HG02884 (cell line): ENCODE data around the gene LRRC8B.
"Not testable (repeated sequence)": the region's sequence is repeated elsewhere in the genome, so short reads cannot be mapped to it uniquely, and the experiment has no call there.

Experiments used
- ATAC-seq: cut with Tn5 transposase; IDR thresholded peaks from one replicate; pipeline ENCODE4 v1.9.1; 2021; ENCODE audit warnings: mild to moderate bottlenecking, moderate library complexity; ENCODE audit not compliant: unreplicated experiment

LRRC8B gene

GRCh38 chr1:89524369-89525168, at the start of gene LRRC8B:
Gene LRRC8B, plus strand, starts transcription at chr1:89524829. Its CDS starts 57,822 bp downstream, at chr1:89582651.
- peak; percentile 77 for ATAC-seq

DNA sequence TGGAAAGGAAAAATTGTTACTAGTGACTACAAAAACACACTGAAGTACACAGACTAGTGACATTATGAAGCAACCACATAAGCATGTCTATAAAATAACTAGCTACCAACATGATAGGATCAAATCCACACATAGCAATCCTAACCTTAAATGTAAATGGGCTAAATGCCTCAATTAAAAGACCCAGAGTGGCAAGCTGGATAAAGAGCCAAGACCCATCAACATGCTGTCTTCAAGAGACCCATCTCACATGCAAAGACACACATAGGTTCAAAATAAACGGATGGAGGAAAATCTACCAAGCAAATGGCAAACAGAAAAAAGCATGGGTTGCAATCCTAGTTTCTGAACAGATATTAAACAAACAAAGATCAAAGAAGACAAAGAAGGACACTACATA, 49.4 kb upstream of the LRRC8B start:
- ATAC-seq = no peak

GRCh38 chr1:89476072-89476471, 48.6 kb upstream of the LRRC8B start:
- no peak for ATAC-seq

DNA sequence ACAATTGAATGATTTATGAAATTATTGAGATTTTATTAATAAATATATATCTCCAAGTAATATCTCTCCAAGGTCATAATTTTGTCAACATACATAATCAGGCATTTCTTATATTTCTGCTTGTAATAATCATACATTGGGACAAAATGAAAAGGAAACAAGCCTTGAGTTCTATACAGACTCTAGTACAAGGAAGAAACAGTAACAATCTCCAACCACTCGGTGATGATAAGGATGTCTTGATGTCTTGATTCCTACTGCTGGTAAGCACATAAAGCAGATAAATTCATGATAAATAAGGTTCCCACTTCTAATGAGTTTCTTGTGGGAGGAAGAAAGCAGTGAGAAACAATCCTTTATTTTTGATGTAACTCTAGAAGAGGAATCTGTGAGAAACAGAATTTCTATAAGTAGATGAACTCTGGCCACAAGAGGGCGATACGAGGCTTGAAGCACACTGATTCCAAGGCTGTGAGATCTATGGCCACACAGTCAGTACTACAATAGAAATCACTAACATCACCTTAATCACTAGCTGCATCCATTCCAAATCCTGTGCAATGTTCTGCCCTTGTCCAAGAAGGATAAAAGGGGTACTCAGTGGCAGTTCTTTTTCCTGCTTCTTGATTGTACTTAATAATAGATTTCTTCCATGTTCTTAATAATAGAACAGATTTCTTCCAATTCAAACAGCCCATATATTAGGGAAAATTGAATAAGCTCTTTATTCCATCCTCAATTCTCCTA, 41.4 kb upstream of the LRRC8B start:
- ATAC-seq = no peak

- ATAC-seq = no peak
Observed at GRCh38 chr1:89483757-89484077, 40.9 kb upstream of the LRRC8B start.

- ATAC-seq = no peak
Observed at GRCh38 chr1:89484092-89485038, 40.3 kb upstream of the LRRC8B start.

DNA sequence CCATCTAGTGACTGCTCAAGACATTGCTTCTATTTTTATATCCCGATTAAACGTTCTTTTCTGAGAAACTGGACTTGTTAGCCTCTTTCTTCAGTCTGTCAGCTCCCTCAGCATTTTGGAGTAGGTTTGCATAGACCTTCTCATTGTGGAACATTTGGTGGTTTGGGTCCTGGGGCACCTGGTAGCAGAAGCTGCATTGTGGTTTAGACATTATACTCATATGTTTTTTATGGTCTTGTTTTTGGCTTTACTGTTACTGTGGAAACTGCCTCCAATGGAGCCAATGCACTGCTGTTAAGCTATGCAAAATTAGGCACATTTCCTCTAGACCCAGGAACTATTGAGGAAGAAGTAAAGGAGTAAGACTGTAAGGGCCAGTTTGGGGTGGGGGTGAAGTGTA, 36.7 kb upstream of the LRRC8B start:
- no peak for ATAC-seq

- ATAC-seq = no peak
Observed at GRCh38 chr1:89489047-89489729, 35.4 kb upstream of the LRRC8B start.

DNA sequence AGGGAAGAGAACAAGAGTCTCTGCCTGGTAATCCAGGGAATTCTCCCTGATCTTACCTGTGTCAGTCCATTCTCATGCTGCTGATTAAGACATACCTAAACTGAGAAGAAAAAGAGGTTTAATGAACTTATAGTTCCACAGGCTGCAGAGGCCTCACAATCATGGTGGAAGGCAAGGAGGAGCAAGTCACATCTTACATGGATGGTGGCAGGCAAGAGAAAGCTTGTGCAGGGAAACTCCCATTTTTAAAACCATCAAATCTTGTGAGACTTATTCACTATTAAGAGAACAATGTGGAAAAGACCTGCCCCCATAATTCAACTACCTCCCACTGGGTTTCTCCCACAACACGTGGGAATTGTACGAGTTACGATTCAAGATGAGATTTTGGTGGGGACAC, 34.2 kb upstream of the LRRC8B start:
- no peak for ATAC-seq

GRCh38 chr1:89499320-89499719, 25.3 kb upstream of the LRRC8B start:
- no peak for ATAC-seq

DNA sequence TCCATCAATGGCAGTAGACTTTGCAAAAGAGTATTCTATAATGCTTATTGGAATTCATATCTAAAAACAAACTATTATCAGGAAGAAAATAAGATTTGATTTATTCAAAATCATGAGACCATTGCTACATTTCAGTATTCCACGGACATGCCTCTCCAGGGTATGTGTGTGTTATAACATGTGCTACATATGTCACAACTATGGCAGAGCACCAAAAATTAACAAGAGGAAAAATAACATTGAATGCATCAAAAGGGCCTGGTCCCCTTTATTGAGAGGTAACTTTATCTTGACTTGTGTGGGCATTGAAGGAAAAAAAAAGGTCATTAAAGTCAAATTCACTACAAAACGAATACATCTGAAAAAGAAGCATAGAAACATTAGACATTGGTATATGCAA, 22.6 kb upstream of the LRRC8B start:
- no peak for ATAC-seq

GRCh38 chr1:89502895-89503294, 21.7 kb upstream of the LRRC8B start:
- ATAC-seq = no peak

- ATAC-seq = no peak
Observed at GRCh38 chr1:89503690-89504089, 20.9 kb upstream of the LRRC8B start.

DNA sequence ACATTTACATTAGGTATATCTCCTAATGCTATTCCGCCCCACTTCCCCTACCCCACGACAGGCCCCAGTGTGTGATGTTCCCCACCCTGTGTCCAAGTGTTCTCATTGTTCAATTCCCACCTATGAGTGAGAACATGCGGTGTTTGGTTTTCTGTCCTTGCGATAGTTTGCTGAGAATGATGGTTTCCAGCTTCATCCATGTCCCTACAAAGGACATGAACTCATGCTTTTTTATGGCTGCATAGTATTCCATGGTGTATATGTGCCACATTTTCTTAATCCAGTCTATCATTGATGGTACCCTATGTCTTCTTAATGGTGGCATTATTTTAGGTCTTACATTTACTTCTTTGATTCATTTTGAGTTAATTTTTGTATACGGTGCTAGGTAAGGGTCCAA, 14.6 kb upstream of the LRRC8B start:
- ATAC-seq = not testable (repeated sequence)

DNA sequence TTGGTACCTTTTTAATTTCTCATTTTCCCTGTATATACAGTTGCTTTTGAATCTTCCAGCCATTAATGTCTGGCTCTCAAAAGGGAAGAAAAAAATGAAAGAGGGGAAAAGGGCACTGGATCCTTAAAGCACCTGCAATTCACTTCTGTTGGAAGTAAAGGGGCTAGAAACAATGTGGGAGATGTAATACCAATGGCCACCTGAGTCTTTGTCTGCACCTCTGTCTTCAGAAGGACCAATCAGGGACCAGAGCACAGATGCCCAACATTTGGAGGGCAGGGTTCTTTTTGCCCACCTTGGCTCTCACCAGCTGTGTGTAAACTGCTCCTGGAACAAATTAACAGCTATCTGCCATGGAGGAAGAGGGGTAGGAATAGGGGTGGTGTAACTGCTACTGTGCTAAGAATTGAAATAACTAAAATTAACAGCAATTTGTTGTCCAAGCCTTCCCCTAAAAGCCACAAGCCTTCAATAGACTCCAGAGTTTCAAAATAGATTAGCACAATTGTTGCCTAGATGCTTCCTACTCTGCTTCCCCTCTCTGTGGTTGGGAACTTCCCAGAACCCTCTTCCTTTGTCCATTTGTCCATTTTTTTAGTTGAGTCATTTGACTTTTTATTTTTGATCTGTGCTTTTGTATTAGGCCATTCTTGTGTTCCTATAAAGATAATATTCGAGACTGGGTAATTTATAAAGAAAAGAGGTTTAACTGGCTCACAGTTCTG, 11.5 kb upstream of the LRRC8B start:
- no peak for ATAC-seq

GRCh38 chr1:89516055-89516454, 8.6 kb upstream of the LRRC8B start:
- no peak for ATAC-seq

GRCh38 chr1:89518221-89518631, 6.4 kb upstream of the LRRC8B start:
- no peak for ATAC-seq

- ATAC-seq = peak; percentile 45
Observed at GRCh38 chr1:89519779-89520358, 4.8 kb upstream of the LRRC8B start.

DNA sequence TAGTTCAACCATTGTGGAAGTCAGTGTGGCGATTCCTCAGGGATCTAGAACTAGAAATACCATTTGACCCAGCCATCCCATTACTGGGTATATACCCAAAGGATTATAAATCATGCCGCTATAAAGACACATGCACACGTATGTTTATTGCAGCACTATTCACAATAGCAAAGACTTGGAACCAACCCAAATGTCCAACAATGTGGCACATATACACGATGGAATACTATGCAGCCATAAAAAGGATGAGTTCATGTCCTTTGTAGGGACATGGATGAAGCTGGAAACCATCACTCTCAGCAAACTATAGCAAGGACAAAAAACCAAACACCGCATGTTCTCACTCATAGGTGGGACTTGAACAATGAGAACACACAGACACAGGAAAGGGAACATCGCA, 2.7 kb upstream of the LRRC8B start:
- not testable (repeated sequence) for ATAC-seq
